GM12891 (cell line): ENCODE measurements around the gene ORAI1.

ENCODE experiments used
- POLR2A ChIP-seq: IDR thresholded peaks from 2 replicates; pipeline ENCODE4 v1.6.1; 2011; ENCODE audit warnings: low read depth, low read length, control low read depth
- TAF1 ChIP-seq: IDR thresholded peaks from 2 replicates; pipeline ENCODE4 v1.6.1; 2011; ENCODE audit warnings: low read depth, low read length, control low read depth

- TF ChIP-seq POLR2A: no peak
- TF ChIP-seq TAF1: no peak
Observed at GRCh38 chr12:121652767-121653497, 26.6 kb downstream of the ORAI1 start.
